B cell (primary cell): ENCODE data around the gene FARP2. TPM values are rescaled to one million over a fixed set of nuclear protein-coding genes. Genes with fewer than 3 reads are reported as not detected.

ENCODE experiments used
- ATAC-seq: fragments of 200-7000 bp; cut with Tn5 transposase; one replicate; pipeline ENCODE4 v1.10.0; 2021; ENCODE audit warnings: low read depth, mild to moderate bottlenecking, moderate number of reproducible peaks, moderate library complexity
- CTCF ChIA-PET: fragments of 350-600 bp; sonication (Branson Sonifier 250); formaldehyde crosslinking; loops from one replicate; lab custom pipeline; 2021; ENCODE audit warnings: antibody characterized with exemption, inconsistent platforms; lab: Charles Lee
- POLR2A ChIA-PET: fragments of 350-600 bp; sonication (Branson Sonifier 250); formaldehyde crosslinking; loops from one replicate; lab custom pipeline; 2021; ENCODE audit warnings: antibody characterized with exemption; lab: Charles Lee
- DNase-seq: peaks from one replicate; pipeline ENCODE4 v3.0.0; 2013
- H2AFZ ChIP-seq: 2 replicates; pipeline ENCODE4 v1.6.1; 2012; ENCODE audit warnings: mild to moderate bottlenecking, low read depth, low read length; ENCODE audit not compliant: insufficient read depth, poor library complexity, severe bottlenecking
- H3K27ac ChIP-seq, 2 donors: 1 replicate in 1 of 2; 2 replicates in 1 of 2; pipeline ENCODE4 v1.5.1; 2012 to 2013; ENCODE audit warnings: low read length in 2 of 2, mild to moderate bottlenecking in 2 of 2, moderate library complexity in 1 of 2
- H3K27me3 ChIP-seq, 4 experiments: fragments of 200-600 bp in 1 of 4; sonication (generic) in 1 of 4; replicated peaks in 1 of 4; 1 replicate in 2 of 4; 2 replicates in 2 of 4; pipeline versions ENCODE4 v1.6.1 to v1.7.0; 2013 to 2016; ENCODE audit warnings: low read length in 3 of 4, mild to moderate bottlenecking in 2 of 4, mixed read lengths in 1 of 4, moderate library complexity in 1 of 4; ENCODE audit not compliant: insufficient read depth in 4 of 4, control insufficient read depth in 3 of 4; ENCODE audit errors: control extremely low read depth in 1 of 4
- H3K36me3 ChIP-seq, 2 experiments: replicated peaks in 1 of 2; 1 replicate in 1 of 2; 2 replicates in 1 of 2; pipeline versions ENCODE4 v1.6.1 to v1.7.1; 2013; ENCODE audit warnings: low read length in 1 of 2; ENCODE audit not compliant: insufficient read depth in 2 of 2, control insufficient read depth in 1 of 2; ENCODE audit errors: control extremely low read depth in 1 of 2, extremely low read depth in 1 of 2
- H3K4me1 ChIP-seq, 2 donors: fragments of 200-600 bp in 1 of 2; sonication (generic) in 1 of 2; 1 replicate in 1 of 2; 2 replicates in 1 of 2; pipeline versions ENCODE4 v1.5.1 to v1.6.1; 2013 to 2017; ENCODE audit warnings: low read length in 2 of 2; ENCODE audit not compliant: control insufficient read depth in 2 of 2, insufficient read depth in 2 of 2
- H3K4me2 ChIP-seq: replicated peaks from 2 replicates; pipeline ENCODE3; 2012; ENCODE audit warnings: mild to moderate bottlenecking, low read depth, low read length; ENCODE audit not compliant: poor library complexity, severe bottlenecking
- H3K4me3 ChIP-seq, 5 experiments: fragments of 200-600 bp in 1 of 5; sonication (generic) in 1 of 5; 1 replicate in 3 of 5; 2 replicates in 2 of 5; pipeline versions ENCODE4 v1.5.1 to v1.7.0; 2011 to 2016; ENCODE audit warnings: low read length in 4 of 5, mild to moderate bottlenecking in 4 of 5, low read depth in 2 of 5, control low read depth in 1 of 5, moderate library complexity in 1 of 5; ENCODE audit not compliant: insufficient read depth in 1 of 5; ENCODE audit errors: control extremely low read depth in 1 of 5, extremely low read depth in 1 of 5
- H3K79me2 ChIP-seq: fragments of 200-600 bp; sonication (generic); one replicate; pipeline ENCODE4 v1.6.0; 2016; ENCODE audit warnings: low read length; ENCODE audit not compliant: control insufficient read depth, insufficient read depth
- H3K9ac ChIP-seq: fragments of 200-600 bp; sonication (generic); 2 replicates; pipeline ENCODE4 v1.6.1; 2017; ENCODE audit warnings: mild to moderate bottlenecking, low read length, moderate library complexity
- H3K9me3 ChIP-seq, 3 donors: one replicate each; pipeline versions ENCODE4 v1.6.1 to v1.7.1; 2013; ENCODE audit warnings: low read length in 2 of 3; ENCODE audit not compliant: control insufficient read depth in 2 of 3, insufficient read depth in 1 of 3; ENCODE audit errors: control extremely low read depth in 1 of 3
- H4K20me1 ChIP-seq: 2 replicates; pipeline ENCODE4 v1.6.0; 2012; ENCODE audit warnings: mild to moderate bottlenecking, low read length; ENCODE audit not compliant: insufficient read depth, control insufficient read depth, poor library complexity, severe bottlenecking
- H3K27ac Mint-ChIP-seq: one replicate; pipeline ENCODE4 v1.8.0; 2021; ENCODE audit warnings: mixed read lengths
- H3K27me3 Mint-ChIP-seq: one replicate; pipeline ENCODE4 v1.8.0; 2021; ENCODE audit warnings: mixed read lengths
- H3K4me1 Mint-ChIP-seq: one replicate; pipeline ENCODE4 v1.8.0; 2021; ENCODE audit warnings: mixed read lengths
- H3K4me3 Mint-ChIP-seq: one replicate; pipeline ENCODE4 v1.8.0; 2021; ENCODE audit warnings: mixed read lengths
- H3K9me3 Mint-ChIP-seq: one replicate; pipeline ENCODE4 v1.8.0; 2022; ENCODE audit warnings: mixed read lengths; ENCODE audit not compliant: insufficient read depth
- EZH2 ChIP-seq: IDR thresholded peaks from 2 replicates; pipeline ENCODE4 v1.6.1; 2012; ENCODE audit warnings: borderline replicate concordance, low read depth, mild to moderate bottlenecking, moderate library complexity, low read length; ENCODE audit not compliant: insufficient read depth, poor library complexity, severe bottlenecking
- WGBS: methylation state at CpG from one replicate; pipeline ENCODE4 v1.1.5; 2013; ENCODE audit warnings: missing lambda C conversion rate; ENCODE audit not compliant: insufficient coverage; 5-methylcytosine and 5-hydroxymethylcytosine counted together
- intact Hi-C: fragments of 100-400 bp; cut with micrococcal nuclease; formaldehyde crosslinking; loops from one replicate; pipeline ENCODE4 v1.10.0; 2022
- polyA plus RNA-seq: library from polyadenylated mRNA; depleted of rRNA; stranded (reverse); fragments of >200 nt; gene quantifications from 2 replicates; pipeline ENCODE4 v1.2.3, GENCODE V29; 2012
- total RNA-seq, 2 donors: library from RNA; stranded (reverse); fragments of 120-200 nt in 1 of 2; gene quantifications; 1 replicate in 1 of 2; 2 replicates in 1 of 2; pipeline versions ENCODE4 v1.2.3 to v1.2.4, GENCODE V29; 2013 to 2022
- TF ChIP-seq, protein P1 (sequence below): fragments of 200-600 bp; IDR thresholded peaks from one replicate; pipeline ENCODE4 v1.8.0; 2022; ENCODE audit warnings: antibody characterized with exemption, mild to moderate bottlenecking

The FARP2 gene
- total and polyA plus RNA-seq, 2 donors (not counting 1 experiment from before 2014, with no cell fraction given): 37.1 to 114 TPM

GRCh38 chr2:241334813-241335212 is 21.3 kb upstream of the FARP2 start:
- Mint-ChIP-seq H3K27ac (no peak overlapping the region), H3K4me3 (no peak overlapping the region), H3K27me3 (no peaks in the 10 kb centered on the region), H3K4me1 (peaks cover 16% of the 10 kb centered on the region), H3K9me3 (no peaks in the 10 kb centered on the region)
- no peaks in the 10 kb centered on the region for H3K27me3 ChIP-seq
- DNase-seq: no peak
- H3K79me2 ChIP-seq: peaks cover 11% of the 10 kb centered on the region
- H2AFZ ChIP-seq: no peak overlapping the region
- H4K20me1 ChIP-seq: peaks cover 38% of the 10 kb centered on the region
- H3K9ac ChIP-seq: no peak overlapping the region
- no peak for ATAC-seq
- H3K9me3 ChIP-seq: no peaks in the 10 kb centered on the region
- TF ChIP-seq, protein P1, sequence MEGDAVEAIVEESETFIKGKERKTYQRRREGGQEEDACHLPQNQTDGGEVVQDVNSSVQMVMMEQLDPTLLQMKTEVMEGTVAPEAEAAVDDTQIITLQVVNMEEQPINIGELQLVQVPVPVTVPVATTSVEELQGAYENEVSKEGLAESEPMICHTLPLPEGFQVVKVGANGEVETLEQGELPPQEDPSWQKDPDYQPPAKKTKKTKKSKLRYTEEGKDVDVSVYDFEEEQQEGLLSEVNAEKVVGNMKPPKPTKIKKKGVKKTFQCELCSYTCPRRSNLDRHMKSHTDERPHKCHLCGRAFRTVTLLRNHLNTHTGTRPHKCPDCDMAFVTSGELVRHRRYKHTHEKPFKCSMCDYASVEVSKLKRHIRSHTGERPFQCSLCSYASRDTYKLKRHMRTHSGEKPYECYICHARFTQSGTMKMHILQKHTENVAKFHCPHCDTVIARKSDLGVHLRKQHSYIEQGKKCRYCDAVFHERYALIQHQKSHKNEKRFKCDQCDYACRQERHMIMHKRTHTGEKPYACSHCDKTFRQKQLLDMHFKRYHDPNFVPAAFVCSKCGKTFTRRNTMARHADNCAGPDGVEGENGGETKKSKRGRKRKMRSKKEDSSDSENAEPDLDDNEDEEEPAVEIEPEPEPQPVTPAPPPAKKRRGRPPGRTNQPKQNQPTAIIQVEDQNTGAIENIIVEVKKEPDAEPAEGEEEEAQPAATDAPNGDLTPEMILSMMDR: no peak
- TF ChIP-seq EZH2: no peak
- peaks cover 10 to 15% of the 10 kb centered on the region in 2 donors for H3K4me1 ChIP-seq
- no peak overlapping the region for H3K4me2 ChIP-seq
- POLR2A ChIA-PET: no interaction called here
- H3K4me3 ChIP-seq: no peak overlapping the region
- WGBS: 100% methylated on average over 1 of the region's 2 CpGs
- CTCF ChIA-PET: no interaction called here
- H3K36me3 ChIP-seq: peaks cover 8 to 37% of the 10 kb centered on the region in 2 experiments
- no peak overlapping the region for H3K27ac ChIP-seq
- intact Hi-C loops: no loop called here

GRCh38 chr2:241339839-241340630 is 16.1 kb upstream of the FARP2 start:
- Histone ChIP-seq H3K36me3 (peaks cover 12 to 64% of the 10 kb centered on the region in 2 experiments), H3K27me3 (no peaks in the 10 kb centered on the region), H2AFZ (no peak overlapping the region), H4K20me1 (peaks cover 48% of the 10 kb centered on the region), H3K9me3 (no peaks in the 10 kb centered on the region), H3K4me2 (no peak overlapping the region), H3K79me2 (peaks cover 10% of the 10 kb centered on the region), H3K4me1 (peaks cover 10 to 15% of the 10 kb centered on the region in 2 donors), H3K4me3 (no peak overlapping the region), H3K27ac (no peak overlapping the region), H3K9ac (no peak overlapping the region)
- H3K27me3 Mint-ChIP-seq: no peaks in the 10 kb centered on the region
- WGBS: no CpG with 5 or more reads among the region's 8 CpGs
- DNase-seq: no peak
- no peak for ATAC-seq
- ChIA-PET POLR2A (no interaction called here), CTCF (no interaction called here)
- no peak overlapping the region for H3K4me3 Mint-ChIP-seq
- H3K27ac Mint-ChIP-seq: no peak overlapping the region
- H3K4me1 Mint-ChIP-seq: peaks cover 18% of the 10 kb centered on the region
- TF ChIP-seq EZH2: no peak
- TF ChIP-seq, protein P1: no peak
- intact Hi-C loops: no loop called here
- no peaks in the 10 kb centered on the region for H3K9me3 Mint-ChIP-seq
